PC-3 (cell line): ENCODE data around the gene TMEM190.

Experiments
- CTCF ChIP-seq: fragments of 300-600 bp; sonication (generic); conservative IDR thresholded peaks from 2 replicates; pipeline ENCODE4 v1.5.1; 2017; ENCODE audit warnings: antibody characterized with exemption, low read depth, mild to moderate bottlenecking, low read length
- EZH2 ChIP-seq: fragments of 300-600 bp; sonication (generic); IDR thresholded peaks from one replicate; pipeline ENCODE4 v1.6.1; 2017; ENCODE audit warnings: antibody characterized with exemption, mild to moderate bottlenecking, low read length; ENCODE audit not compliant: unreplicated experiment

GRCh38 chr19:55368106-55368505 is 8.5 kb upstream of the TMEM190 start:
- TF ChIP-seq CTCF: no peak
- no peak for TF ChIP-seq EZH2
